GM12878 (cell line): ENCODE results near the gene LMBRD1. TPM values are rescaled to one million over a fixed set of nuclear protein-coding genes. Genes with fewer than 3 reads are reported as not detected.

Experiments used
- BRCA1 ChIP-seq: IDR thresholded peaks from 2 replicates; pipeline ENCODE4 v1.6.1; 2011; ENCODE audit warnings: low read depth, low read length, improper control_type of control experiment
- CEBPB ChIP-seq, 2 experiments: fragments of 150-350 bp in 1 of 2; IDR thresholded peaks; 2 replicates each; pipeline ENCODE4 v1.6.1; 2012 to 2014; ENCODE audit warnings: low read depth in 2 of 2, low read length in 2 of 2, borderline replicate concordance in 1 of 2, inconsistent platforms in 1 of 2
- CHD4 ChIP-seq: fragments of 200-600 bp; sonication (generic); IDR thresholded peaks from 2 replicates; pipeline ENCODE4 v1.6.1; 2016; ENCODE audit warnings: mild to moderate bottlenecking
- EP300 ChIP-seq, 2 experiments: fragments of 150-350 bp in 1 of 2; IDR thresholded peaks; 2 replicates each; pipeline ENCODE4 v1.6.1; 2011 to 2012; ENCODE audit warnings: low read depth in 2 of 2, low read length in 2 of 2, borderline replicate concordance in 1 of 2, improper control_type of control experiment in 1 of 2, inconsistent platforms in 1 of 2; ENCODE audit not compliant: control insufficient read depth in 1 of 2
- GATAD2B ChIP-seq: fragments of 450-650 bp; conservative IDR thresholded peaks from 2 replicates; pipeline ENCODE4 v1.6.1; 2017; ENCODE audit warnings: low read depth, mild to moderate bottlenecking, moderate library complexity
- HDAC6 ChIP-seq: fragments of 200-600 bp; sonication (generic); IDR thresholded peaks from one replicate; pipeline ENCODE4 v1.8.0; 2017; ENCODE audit warnings: antibody characterized with exemption; ENCODE audit not compliant: unreplicated experiment
- IKZF1 ChIP-seq: fragments of 450-650 bp; conservative IDR thresholded peaks from 2 replicates; pipeline ENCODE4 v1.6.1; 2017; ENCODE audit warnings: antibody characterized with exemption, mild to moderate bottlenecking
- IKZF2 ChIP-seq, 2 experiments: fragments of 450-650 bp; IDR thresholded peaks; 2 replicates each; pipeline ENCODE4 v1.6.1; 2017; ENCODE audit warnings: mild to moderate bottlenecking in 2 of 2, moderate library complexity in 2 of 2
- MTA2 ChIP-seq: fragments of 450-650 bp; IDR thresholded peaks from 2 replicates; pipeline ENCODE4 v1.6.1; 2016; ENCODE audit warnings: low read depth, mild to moderate bottlenecking, moderate library complexity
- NR2C2 ChIP-seq: IDR thresholded peaks from 2 replicates; pipeline ENCODE4 v1.6.1; 2011; ENCODE audit warnings: borderline replicate concordance, low read depth; ENCODE audit not compliant: control insufficient read depth, insufficient read length
- PML ChIP-seq: IDR thresholded peaks from 2 replicates; pipeline ENCODE4 v1.6.1; 2012; ENCODE audit warnings: low read length, inconsistent platforms
- RB1 ChIP-seq: fragments of 450-650 bp; formaldehyde crosslinking; IDR thresholded peaks from 2 replicates; pipeline ENCODE4 v1.6.1; 2017; ENCODE audit warnings: mild to moderate bottlenecking, borderline replicate concordance
- RELA ChIP-seq: fragments of 450-650 bp; IDR thresholded peaks from 2 replicates; pipeline ENCODE4 v1.8.0; 2014; ENCODE audit warnings: borderline replicate concordance; ENCODE audit not compliant: partially characterized antibody
- SMARCA5 ChIP-seq: fragments of 450-650 bp; IDR thresholded peaks from 2 replicates; pipeline ENCODE4 v1.6.1; 2017; ENCODE audit warnings: mild to moderate bottlenecking
- SMC3 ChIP-seq: IDR thresholded peaks from 2 replicates; pipeline ENCODE4 v1.6.1; 2011; ENCODE audit warnings: low read length, improper control_type of control experiment, borderline replicate concordance
- SREBF2 ChIP-seq: IDR thresholded peaks from 2 replicates; pipeline ENCODE4 v1.6.1; 2012; ENCODE audit warnings: mild to moderate bottlenecking, low read length
- TBL1XR1 ChIP-seq: IDR thresholded peaks from 2 replicates; pipeline ENCODE4 v1.6.1; 2012; ENCODE audit warnings: low read depth, low read length, improper control_type of control experiment
- TCF12 ChIP-seq: IDR thresholded peaks from 2 replicates; pipeline ENCODE4 v1.6.1; 2011; ENCODE audit warnings: low read depth, mild to moderate bottlenecking, low read length
- YY1 ChIP-seq: IDR thresholded peaks from 2 replicates; pipeline ENCODE4 v1.6.1; 2011; ENCODE audit warnings: low read depth, mild to moderate bottlenecking, low read length
- ZSCAN29 ChIP-seq: fragments of 450-650 bp; IDR thresholded peaks from 2 replicates; pipeline ENCODE4 v1.6.1; 2017; ENCODE audit warnings: mild to moderate bottlenecking, moderate library complexity
- polyA plus RNA-seq, 11 experiments: library from polyadenylated mRNA; depleted of rRNA in 4 of 11; unstranded in 6 of 11; stranded (reverse) in 5 of 11; fragments of >200 nt; fragmentation: Nextera tagmentation in 4 of 11; fragmentation: Illumina TruSeq in 1 of 11; extraction: Ambion mirVana in 4 of 11; extraction: Trizol in 1 of 11; gene quantifications; 1 replicate in 1 of 11; 2 replicates in 10 of 11; pipeline versions ENCODE4 v1.2.1 to v1.2.3, GENCODE V29; 2011 to 2016; ENCODE audit warnings: inconsistent platforms in 2 of 11, missing spikeins in 2 of 11, low read depth in 1 of 11
- total RNA-seq, 4 experiments: library from RNA; depleted of rRNA in 3 of 4; stranded (reverse); fragments of >200 nt in 3 of 4; fragmentation: Illumina TruSeq in 1 of 4; extraction: Trizol in 1 of 4; gene quantifications; 2 replicates each; pipeline versions ENCODE4 v1.2.1 to v1.2.3, GENCODE V29; 2013 to 2021
- TF ChIP-seq, protein P1 (sequence below): fragments of 150-350 bp; IDR thresholded peaks from 2 replicates; pipeline ENCODE4 v1.6.1; 2014; ENCODE audit warnings: mild to moderate bottlenecking, low read depth, low read length
- TF ChIP-seq, protein P2 (sequence below): fragments of 450-650 bp; formaldehyde crosslinking; IDR thresholded peaks from 2 replicates; pipeline ENCODE4 v1.4.0; 2020; ENCODE audit warnings: mild to moderate bottlenecking, moderate library complexity
- TF ChIP-seq, protein P3 (sequence below): fragments of 450-650 bp; IDR thresholded peaks from 2 replicates; pipeline ENCODE4 v1.6.1; 2016; ENCODE audit warnings: mild to moderate bottlenecking

Gene LMBRD1
- total and polyA plus RNA-seq, 10 of the 15 experiments (the other 5 are each of a cell fraction or from before 2014, with no cell fraction given) = 20.0 to 82.1 (median 27.2) TPM

DNA sequence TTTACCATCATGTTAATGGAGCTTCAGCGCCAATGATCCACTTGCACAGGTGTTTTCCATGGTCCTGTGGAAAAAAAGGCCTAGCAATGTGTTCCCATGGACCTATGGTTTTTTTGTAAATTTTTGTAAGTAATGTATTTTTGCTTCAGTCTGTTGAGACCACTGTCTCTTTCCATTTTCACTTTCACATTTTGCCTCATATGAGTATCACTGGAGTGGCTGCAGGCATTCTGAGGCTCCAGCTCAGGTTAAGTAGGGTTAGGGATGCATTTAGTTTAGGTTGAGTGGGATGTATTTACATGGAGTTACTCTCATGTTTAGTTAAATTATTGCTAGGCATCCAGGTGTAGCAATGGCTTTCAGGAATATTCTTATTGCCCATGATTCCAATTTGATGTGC is 19.2 kb upstream of the LMBRD1 start (continued):
- no peak for TF ChIP-seq NR2C2
- no peak for TF ChIP-seq SREBF2
- TF ChIP-seq, protein P1, sequence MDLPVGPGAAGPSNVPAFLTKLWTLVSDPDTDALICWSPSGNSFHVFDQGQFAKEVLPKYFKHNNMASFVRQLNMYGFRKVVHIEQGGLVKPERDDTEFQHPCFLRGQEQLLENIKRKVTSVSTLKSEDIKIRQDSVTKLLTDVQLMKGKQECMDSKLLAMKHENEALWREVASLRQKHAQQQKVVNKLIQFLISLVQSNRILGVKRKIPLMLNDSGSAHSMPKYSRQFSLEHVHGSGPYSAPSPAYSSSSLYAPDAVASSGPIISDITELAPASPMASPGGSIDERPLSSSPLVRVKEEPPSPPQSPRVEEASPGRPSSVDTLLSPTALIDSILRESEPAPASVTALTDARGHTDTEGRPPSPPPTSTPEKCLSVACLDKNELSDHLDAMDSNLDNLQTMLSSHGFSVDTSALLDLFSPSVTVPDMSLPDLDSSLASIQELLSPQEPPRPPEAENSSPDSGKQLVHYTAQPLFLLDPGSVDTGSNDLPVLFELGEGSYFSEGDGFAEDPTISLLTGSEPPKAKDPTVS = no peak
- no peak for TF ChIP-seq ZSCAN29
- TF ChIP-seq, protein P2, sequence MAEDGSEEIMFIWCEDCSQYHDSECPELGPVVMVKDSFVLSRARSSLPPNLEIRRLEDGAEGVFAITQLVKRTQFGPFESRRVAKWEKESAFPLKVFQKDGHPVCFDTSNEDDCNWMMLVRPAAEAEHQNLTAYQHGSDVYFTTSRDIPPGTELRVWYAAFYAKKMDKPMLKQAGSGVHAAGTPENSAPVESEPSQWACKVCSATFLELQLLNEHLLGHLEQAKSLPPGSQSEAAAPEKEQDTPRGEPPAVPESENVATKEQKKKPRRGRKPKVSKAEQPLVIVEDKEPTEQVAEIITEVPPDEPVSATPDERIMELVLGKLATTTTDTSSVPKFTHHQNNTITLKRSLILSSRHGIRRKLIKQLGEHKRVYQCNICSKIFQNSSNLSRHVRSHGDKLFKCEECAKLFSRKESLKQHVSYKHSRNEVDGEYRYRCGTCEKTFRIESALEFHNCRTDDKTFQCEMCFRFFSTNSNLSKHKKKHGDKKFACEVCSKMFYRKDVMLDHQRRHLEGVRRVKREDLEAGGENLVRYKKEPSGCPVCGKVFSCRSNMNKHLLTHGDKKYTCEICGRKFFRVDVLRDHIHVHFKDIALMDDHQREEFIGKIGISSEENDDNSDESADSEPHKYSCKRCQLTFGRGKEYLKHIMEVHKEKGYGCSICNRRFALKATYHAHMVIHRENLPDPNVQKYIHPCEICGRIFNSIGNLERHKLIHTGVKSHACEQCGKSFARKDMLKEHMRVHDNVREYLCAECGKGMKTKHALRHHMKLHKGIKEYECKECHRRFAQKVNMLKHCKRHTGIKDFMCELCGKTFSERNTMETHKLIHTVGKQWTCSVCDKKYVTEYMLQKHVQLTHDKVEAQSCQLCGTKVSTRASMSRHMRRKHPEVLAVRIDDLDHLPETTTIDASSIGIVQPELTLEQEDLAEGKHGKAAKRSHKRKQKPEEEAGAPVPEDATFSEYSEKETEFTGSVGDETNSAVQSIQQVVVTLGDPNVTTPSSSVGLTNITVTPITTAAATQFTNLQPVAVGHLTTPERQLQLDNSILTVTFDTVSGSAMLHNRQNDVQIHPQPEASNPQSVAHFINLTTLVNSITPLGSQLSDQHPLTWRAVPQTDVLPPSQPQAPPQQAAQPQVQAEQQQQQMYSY (CRISPR knock-in tag) = no peak
- TF ChIP-seq EP300 (IDR thresholded peaks at IDR 0.05; ENCODE audit: borderline replicate concordance in 1 of 2, control insufficient read depth in 1 of 2, low read depth in 2 of 2, low read length in 2 of 2) = 0 out of 4 replicates have a peak, but pooled peaks of 1 of the 2 experiments have one; percentile 33
- no peak for TF ChIP-seq HDAC6
- 0 out of 2 replicates have a peak, but pooled peaks have one; percentile 34 for TF ChIP-seq PML
- no peak for TF ChIP-seq RB1
- peak in 1 of 2 experiments; percentile 31; a peak in 1 of 4 replicates for TF ChIP-seq IKZF2 (IDR thresholded peaks at IDR 0.05)
- TF ChIP-seq TCF12 = no peak
- TF ChIP-seq YY1 = no peak
- no peak for TF ChIP-seq SMARCA5
- TF ChIP-seq, protein P3, sequence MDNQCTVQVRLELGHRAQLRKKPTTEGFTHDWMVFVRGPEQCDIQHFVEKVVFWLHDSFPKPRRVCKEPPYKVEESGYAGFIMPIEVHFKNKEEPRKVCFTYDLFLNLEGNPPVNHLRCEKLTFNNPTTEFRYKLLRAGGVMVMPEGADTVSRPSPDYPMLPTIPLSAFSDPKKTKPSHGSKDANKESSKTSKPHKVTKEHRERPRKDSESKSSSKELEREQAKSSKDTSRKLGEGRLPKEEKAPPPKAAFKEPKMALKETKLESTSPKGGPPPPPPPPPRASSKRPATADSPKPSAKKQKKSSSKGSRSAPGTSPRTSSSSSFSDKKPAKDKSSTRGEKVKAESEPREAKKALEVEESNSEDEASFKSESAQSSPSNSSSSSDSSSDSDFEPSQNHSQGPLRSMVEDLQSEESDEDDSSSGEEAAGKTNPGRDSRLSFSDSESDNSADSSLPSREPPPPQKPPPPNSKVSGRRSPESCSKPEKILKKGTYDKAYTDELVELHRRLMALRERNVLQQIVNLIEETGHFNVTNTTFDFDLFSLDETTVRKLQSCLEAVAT = no peak; the same call in 1 of the 2 replicates
- TF ChIP-seq RELA = no peak
- no peak for TF ChIP-seq MTA2
- no peak for TF ChIP-seq BRCA1
- TF ChIP-seq SMC3 = no peak
- no peak for TF ChIP-seq CHD4
- TF ChIP-seq IKZF1 = no peak
- no peak for TF ChIP-seq GATAD2B
- TF ChIP-seq TBL1XR1 = no peak
- TF ChIP-seq CEBPB (IDR thresholded peaks at IDR 0.05; ENCODE audit: borderline replicate concordance in 1 of 2, low read depth in 2 of 2, low read length in 2 of 2) = no peak
